Heart right ventricle (tissue), 16 donors: Measurements from ENCODE around the gene ZNF669. TPM values are rescaled to one million over a fixed set of nuclear protein-coding genes. Genes with fewer than 3 reads are reported as not detected.
A peak's percentile ranks its signal among the peaks of the same experiment; 100 is the strongest.

Source experiments
- ATAC-seq, 8 donors: fragments of 200-7000 bp; cut with Tn5 transposase; one replicate each; pipeline ENCODE4 v1.9.1; 2020; ENCODE audit warnings: mild to moderate bottlenecking in 8 of 8, moderate library complexity in 8 of 8, moderate number of reproducible peaks in 1 of 8
- DNase-seq, 2 donors: peaks; one replicate each; pipeline ENCODE4 v3.0.0-alpha.2; 2020
- H3K27ac ChIP-seq, 10 donors: fragments of 200-600 bp; sonication (generic) in 2 of 10; one replicate each; pipeline versions ENCODE4 v1.5.0 to v1.8.0; 2020 to 2022; ENCODE audit warnings: mild to moderate bottlenecking in 3 of 10
- H3K27me3 ChIP-seq, 7 donors: fragments of 200-600 bp; one replicate each; pipeline ENCODE4 v1.8.0; 2021 to 2022; ENCODE audit warnings: mild to moderate bottlenecking in 2 of 7
- H3K36me3 ChIP-seq, 9 donors: fragments of 200-600 bp; sonication (generic) in 1 of 9; one replicate each; pipeline versions ENCODE4 v1.5.0 to v1.8.0; 2020 to 2022; ENCODE audit warnings: mild to moderate bottlenecking in 2 of 9
- H3K4me1 ChIP-seq, 9 donors: fragments of 200-600 bp; sonication (generic) in 1 of 9; one replicate each; pipeline versions ENCODE4 v1.5.0 to v1.8.0; 2020 to 2022; ENCODE audit warnings: mild to moderate bottlenecking in 4 of 9
- H3K4me3 ChIP-seq, 10 donors: fragments of 200-600 bp; sonication (generic) in 2 of 10; one replicate each; pipeline versions ENCODE4 v1.5.0 to v1.8.0; 2020 to 2022; ENCODE audit warnings: mild to moderate bottlenecking in 7 of 10, moderate library complexity in 2 of 10
- H3K9me3 ChIP-seq, 11 donors: fragments of 200-600 bp in 10 of 11; sonication (generic) in 2 of 11; one replicate each; pipeline versions ENCODE4 v1.5.0 to v1.8.0; 2013 to 2022; ENCODE audit warnings: mild to moderate bottlenecking in 2 of 11, control low read depth in 1 of 11, moderate library complexity in 1 of 11
- CTCF ChIP-seq, 9 donors: fragments of 200-600 bp; sonication (generic) in 2 of 9; IDR thresholded peaks; one replicate each; pipeline versions ENCODE4 v1.5.0 to v1.8.0; 2021 to 2022; ENCODE audit warnings: antibody characterized with exemption in 9 of 9, mild to moderate bottlenecking in 5 of 9, moderate library complexity in 1 of 9
- WGBS, 2 donors: extraction: QIAGEN DNeasy Blood & Tissue Kit; methylation state at CpG; one replicate each; pipeline ENCODE4 v1.1.7; 2013; ENCODE audit warnings: inconsistent platforms in 1 of 2; 5-methylcytosine and 5-hydroxymethylcytosine counted together
- intact Hi-C, 10 donors: fragments of 100-400 bp; cut with DNase I; formaldehyde crosslinking; loops; one replicate each; pipeline versions ENCODE4 v1.11.1 to v1.14.2; 2022
- polyA plus RNA-seq, 2 donors: library from polyadenylated mRNA; stranded (reverse); fragments of 200-250 nt; gene quantifications; one replicate each; pipeline ENCODE4 v1.2.3, GENCODE V29; 2013
- total RNA-seq, 10 donors: library from RNA; stranded (reverse); fragmentation: NEBNext Ultra II Directional in 3 of 10; extraction: Animal tissue kit (Norgen Biotek cat#: 25700) in 3 of 10; gene quantifications; one replicate each; pipeline versions ENCODE4 v1.2.1 to v1.2.4, GENCODE V29; 2021 to 2023
- donor health status: Arrhythmogenic right ventricular cardiomyopathy.
- donor health status: ischemic (EF 13 %, LVEDD 7.1; RV severe dilation, severe dysfunction).
- donor health status: healthy with polysubstance abuse.
- donor health status: DM: no; HTN: yes; CAD: no.
- donor health status: DM: no; HTN: no; CAD: no.
- donor health status: ischemic (EF 25% LVEDD 6.9; RV normal size, moderate dysfunction).
- donor health status: ischemic (EF 25% LVEDD 5.7; RV mildly dilated, moderate dysfunction).
- donor health status: healthy.
- donor health status: DM: yes; HTN: yes; CAD: no.
- donor health status: Ischemic cardiomyopathy.
- donor health status: ischemic (EF 35%, LVEDD 5.7; RV mildly dilated, moderate dysfunction).
- donor health status: nonischemic (EF 11% LVEDD 7.7; RV severe dilation, severe dysfunction).
- donor health status: DM: yes; HTN: yes; CAD: no.
- donor health status: PGD.
- donor health status: ischemic (EF 29% LVEDD 5.4; RV normal size, mild dysfunction).
- donor health status: nonischemic (EF 23%, LVEDD 6.1; RV moderate dilation, normal function).

The ZNF669 gene
- total and polyA plus RNA-seq, 12 donors: 2.1 to 4.7 (median 3.5) TPM

DNA sequence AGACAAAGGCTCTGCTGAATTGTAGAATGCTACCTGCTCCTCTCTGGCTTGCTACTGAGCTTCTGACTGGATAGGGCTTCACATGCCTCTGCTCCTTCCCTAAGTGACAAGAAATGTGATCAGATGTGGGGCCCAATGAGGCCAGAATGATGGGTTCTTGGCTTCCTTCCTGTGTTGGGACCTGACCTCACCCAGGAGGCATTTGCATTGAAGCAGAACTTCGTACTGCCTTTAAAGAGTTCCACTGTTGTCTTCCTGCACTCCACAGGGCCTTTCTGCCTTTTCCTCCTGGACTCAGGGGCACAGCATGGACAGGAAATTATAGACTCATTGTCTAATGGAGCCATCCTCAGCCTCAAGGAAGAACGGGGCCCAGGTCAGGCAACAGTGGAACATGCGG lies 39.9 kb downstream of the ZNF669 start:
- intact Hi-C loops: no loop called here
- Histone ChIP-seq H3K4me3 (no peak overlapping the region), H3K4me1 (peaks cover 0 to 9% (median 0%) of the 10 kb centered on the region in 9 donors), H3K36me3 (no peaks in the 10 kb centered on the region), H3K27ac (no peak overlapping the region), H3K9me3 (peaks cover 0 to 82% (median 0%) of the 10 kb centered on the region in 11 donors), H3K27me3 (no peaks in the 10 kb centered on the region)
- TF ChIP-seq CTCF (IDR thresholded peaks at IDR 0.05): no peak
- no peak for ATAC-seq
- WGBS, 2 donors: 72 to 78% methylated on average over 3 of the region's 3 CpGs
- no peak for DNase-seq

DNA sequence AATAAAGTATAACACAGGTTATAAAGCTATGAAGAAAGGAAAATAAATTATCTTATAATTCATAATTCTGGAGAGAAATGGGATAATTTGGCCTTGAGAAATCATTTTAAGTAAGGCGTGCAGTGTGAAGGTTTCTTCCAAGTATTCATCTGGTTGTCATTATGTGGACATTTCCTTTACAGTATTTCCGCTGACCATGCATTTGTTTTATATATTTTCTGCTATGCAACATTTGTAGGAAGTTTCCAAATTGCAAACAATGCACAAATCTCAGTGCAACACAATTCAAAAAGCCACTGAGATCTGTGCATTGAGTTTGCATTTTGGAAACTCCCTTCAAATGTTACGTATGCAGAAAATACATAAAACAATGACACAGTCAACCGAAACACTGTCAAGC lies 43.4 kb downstream of the ZNF669 start:
- intact Hi-C loops: no loop called here
- Histone ChIP-seq H3K27me3 (no peaks in the 10 kb centered on the region), H3K27ac (no peak overlapping the region), H3K4me3 (no peak overlapping the region), H3K4me1 (peaks cover 0 to 9% (median 0%) of the 10 kb centered on the region in 9 donors), H3K36me3 (no peaks in the 10 kb centered on the region), H3K9me3 (peaks cover 0 to 93% (median 18%) of the 10 kb centered on the region in 11 donors)
- DNase-seq (no peak), ATAC-seq (no peak)
- no peak for TF ChIP-seq CTCF (IDR thresholded peaks at IDR 0.05)
- 92 to 93% methylated on average over 4 of the region's 4 CpGs for WGBS, 2 donors

GRCh38 chr1:247056071-247056470 lies 48.1 kb downstream of the ZNF669 start:
- WGBS, 2 donors: 96 to 97% methylated on average over 2 of the region's 2 CpGs
- ATAC-seq (no peak), DNase-seq (no peak)
- no peak overlapping the region for H3K4me3 ChIP-seq
- no peaks in the 10 kb centered on the region for H3K27me3 ChIP-seq
- intact Hi-C loops: no loop called here
- no peaks in the 10 kb centered on the region for H3K36me3 ChIP-seq
- H3K27ac ChIP-seq: no peak overlapping the region
- peaks cover 0 to 12% (median 0%) of the 10 kb centered on the region in 9 donors for H3K4me1 ChIP-seq
- TF ChIP-seq CTCF (IDR thresholded peaks at IDR 0.05): no peak
- peaks cover 0 to 100% (median 26%) of the 10 kb centered on the region in 11 donors for H3K9me3 ChIP-seq

GRCh38 chr1:247054992-247055415 lies 49.2 kb downstream of the ZNF669 start:
- Histone ChIP-seq H3K27ac (no peak overlapping the region), H3K4me3 (no peak overlapping the region), H3K27me3 (no peaks in the 10 kb centered on the region), H3K36me3 (no peaks in the 10 kb centered on the region), H3K4me1 (peaks cover 0 to 12% (median 0%) of the 10 kb centered on the region in 9 donors), H3K9me3 (peaks cover 0 to 100% (median 26%) of the 10 kb centered on the region in 11 donors)
- no peak for TF ChIP-seq CTCF (IDR thresholded peaks at IDR 0.05)
- intact Hi-C loops: no loop called here
- ATAC-seq (peak in 2 of 8 donors; percentile 30 to 41), DNase-seq (no peak)
- 26 to 36% methylated on average over 2 of the region's 2 CpGs for WGBS, 2 donors

Other genes starting within 250 kb of the ZNF669 start
- 10 to 100 TPM; 16.8 to 29.2 (median 19.2) TPM for gene AHCTF1, start 172.4 kb downstream of the ZNF669 start, total RNA-seq
- 1 to 10 TPM; 5.7 to 9.4 TPM for gene AHCTF1, start 172.4 kb downstream of the ZNF669 start, polyA plus RNA-seq
- gene ZNF695, start 96.3 kb downstream of the ZNF669 start, total RNA-seq: under 1 TPM in 2 of 10 donors, not detected in 8; 0.19 to 0.25 TPM
- under 1 TPM in 1 of 2 donors, not detected in 1; 0.01 TPM for gene ZNF695, start 96.3 kb downstream of the ZNF669 start, polyA plus RNA-seq
- gene ZNF670, start 25.5 kb downstream of the ZNF669 start, total RNA-seq: 1 to 10 TPM in 9 of 10 donors, under 1 TPM in 1; 0.42 to 1.6 (median 1.3) TPM
- gene ZNF670, start 25.5 kb downstream of the ZNF669 start, polyA plus RNA-seq: 1 to 10 TPM in 1 of 2 donors, under 1 TPM in 1; 0.73 to 1.2 TPM
- gene ZNF124, start 67.7 kb upstream of the ZNF669 start, total RNA-seq: 10 to 100 TPM in 6 of 10 donors, 1 to 10 TPM in 4; 7.7 to 13.5 (median 10.2) TPM
- gene ZNF124, start 67.7 kb upstream of the ZNF669 start, polyA plus RNA-seq: 1 to 10 TPM in 1 of 2 donors, under 1 TPM in 1; 0.51 to 1.0 TPM
- not detected for gene VN1R5, start 151.7 kb upstream of the ZNF669 start, total RNA-seq
- gene VN1R5, start 151.7 kb upstream of the ZNF669 start, polyA plus RNA-seq: not detected
- gene ZNF496, start 227.5 kb upstream of the ZNF669 start, total RNA-seq: 10 to 100 TPM; 11.4 to 18.4 (median 14.5) TPM
- gene ZNF496, start 227.5 kb upstream of the ZNF669 start, polyA plus RNA-seq: 1 to 10 TPM; 6.2 to 7.1 TPM